ENCODE results near the gene ZNF503.

- TF ChIP-seq CTCF (IDR thresholded peaks at IDR 0.05) (no peak), POLR2A (IDR thresholded peaks at IDR 0.05) (no peak)
These were observed 30.6 kb downstream of the ZNF503 start for GRCh38 chr10:75371010-75371409.

All from uterus (tissue), 2 donors.